ENCODE results near the gene CITED2. TPM values are rescaled to one million over a fixed set of nuclear protein-coding genes. Genes with fewer than 3 reads are reported as not detected.
A peak's percentile ranks its signal among the peaks of the same experiment; 100 is the strongest.

The CITED2 gene
- total RNA-seq, 1 experiment from 2014 or later, result 46.1 TPM

DNA sequence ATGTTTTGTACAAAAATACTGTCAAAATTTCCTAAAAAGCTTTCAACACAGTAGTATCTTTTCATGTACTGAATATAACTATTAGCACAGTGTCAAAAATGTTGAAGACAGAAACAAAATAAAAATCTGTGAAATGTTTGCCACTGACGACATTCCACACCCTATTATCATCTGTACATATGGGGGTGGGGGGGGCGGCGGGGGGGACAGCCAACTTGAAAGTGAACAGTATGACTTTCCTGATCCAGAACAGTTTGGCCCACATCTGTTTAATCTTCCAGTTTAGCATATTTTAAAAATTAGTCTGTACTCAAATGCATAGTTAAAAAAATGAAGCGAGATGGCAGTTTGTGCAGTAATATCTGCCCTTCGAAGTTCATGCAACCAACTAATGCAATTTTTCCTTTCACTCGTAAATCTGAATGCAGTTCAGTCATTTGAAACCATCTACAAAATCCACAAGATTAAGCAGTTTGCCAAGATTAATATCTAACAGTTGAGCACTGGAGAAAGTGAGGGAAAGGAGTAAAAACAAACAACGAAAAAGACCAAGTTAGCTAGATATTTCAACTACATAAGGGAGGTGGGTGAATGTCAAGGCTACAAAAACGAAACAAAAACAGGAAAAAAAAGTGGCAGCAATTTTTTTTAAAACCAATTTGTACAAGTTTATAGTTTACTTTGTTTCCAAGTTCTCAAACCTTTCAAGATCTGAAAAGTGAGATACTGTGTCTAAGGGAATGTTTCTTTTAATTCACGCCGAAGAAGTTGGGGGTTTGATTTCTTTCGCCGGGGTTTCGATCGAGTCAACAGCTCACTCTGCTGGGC, 1.9 kb downstream of the CITED2 start:
- DNase-seq (ENCODE audit: low read depth, low spot score) (no peak), ATAC-seq (no peak)
- no peaks in the 10 kb centered on the region for H3K9me2 ChIP-seq (ENCODE audit: insufficient read depth)
- no peaks in the 10 kb centered on the region for H4K20me1 ChIP-seq (ENCODE audit: insufficient read depth)
- POLR2A ChIA-PET, result no interaction called here
- peak overlapping the region; percentile 92 for H3K4me2 ChIP-seq (ENCODE audit: low read length)
- CTCF ChIA-PET, result interaction anchor here (1.0 kb wide), 1 partner anchor 8 kb away, joined by 4 read pairs; no protein-coding TSS in a partner anchor
- TF ChIP-seq RAD21 (IDR thresholded peaks at IDR 0.05; ENCODE audit: low read depth) (no peak), ZNF274 (IDR thresholded peaks at IDR 0.05; ENCODE audit: low read depth, low read length) (no peak), POLR2AphosphoS5 (IDR thresholded peaks at IDR 0.05; ENCODE audit: low read depth, low read length) (no peak), JUND (IDR thresholded peaks at IDR 0.05) (no peak), ELF1 (IDR thresholded peaks at IDR 0.05; ENCODE audit: borderline replicate concordance, low read depth) (no peak), POLR2A (IDR thresholded peaks at IDR 0.05; ENCODE audit: borderline replicate concordance, extremely low read depth, insufficient read depth, insufficient read length) (no peak), SP1 (IDR thresholded peaks at IDR 0.05; ENCODE audit: low read depth) (no peak), EZH2phosphoT487 (IDR thresholded peaks at IDR 0.05; ENCODE audit: borderline replicate concordance) (no peak), CEBPB (IDR thresholded peaks at IDR 0.05; ENCODE audit: low read depth) (no peak), YY1 (IDR thresholded peaks at IDR 0.05; ENCODE audit: extremely low read depth, insufficient replicate concordance, low read depth, low read length) (no peak), FOSL1 (IDR thresholded peaks at IDR 0.05; ENCODE audit: low read depth) (no peak), ATF3 (IDR thresholded peaks at IDR 0.05) (no peak), TCF7L2 (IDR thresholded peaks at IDR 0.05; ENCODE audit: borderline replicate concordance, extremely low read depth, insufficient read depth, insufficient read length) (no peak), ZFX (IDR thresholded peaks at IDR 0.05) (no peak)
- TF ChIP-seq, protein P1, sequence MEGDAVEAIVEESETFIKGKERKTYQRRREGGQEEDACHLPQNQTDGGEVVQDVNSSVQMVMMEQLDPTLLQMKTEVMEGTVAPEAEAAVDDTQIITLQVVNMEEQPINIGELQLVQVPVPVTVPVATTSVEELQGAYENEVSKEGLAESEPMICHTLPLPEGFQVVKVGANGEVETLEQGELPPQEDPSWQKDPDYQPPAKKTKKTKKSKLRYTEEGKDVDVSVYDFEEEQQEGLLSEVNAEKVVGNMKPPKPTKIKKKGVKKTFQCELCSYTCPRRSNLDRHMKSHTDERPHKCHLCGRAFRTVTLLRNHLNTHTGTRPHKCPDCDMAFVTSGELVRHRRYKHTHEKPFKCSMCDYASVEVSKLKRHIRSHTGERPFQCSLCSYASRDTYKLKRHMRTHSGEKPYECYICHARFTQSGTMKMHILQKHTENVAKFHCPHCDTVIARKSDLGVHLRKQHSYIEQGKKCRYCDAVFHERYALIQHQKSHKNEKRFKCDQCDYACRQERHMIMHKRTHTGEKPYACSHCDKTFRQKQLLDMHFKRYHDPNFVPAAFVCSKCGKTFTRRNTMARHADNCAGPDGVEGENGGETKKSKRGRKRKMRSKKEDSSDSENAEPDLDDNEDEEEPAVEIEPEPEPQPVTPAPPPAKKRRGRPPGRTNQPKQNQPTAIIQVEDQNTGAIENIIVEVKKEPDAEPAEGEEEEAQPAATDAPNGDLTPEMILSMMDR (IDR thresholded peaks at IDR 0.05 in 2 of 3, conservative IDR thresholded peaks at IDR 0.05 in 1 of 3; ENCODE audit: borderline replicate concordance in 1 of 3, insufficient read depth in 1 of 3, low read depth in 2 of 3, low read length in 2 of 3), result no peak
- TF ChIP-seq, protein P2, sequence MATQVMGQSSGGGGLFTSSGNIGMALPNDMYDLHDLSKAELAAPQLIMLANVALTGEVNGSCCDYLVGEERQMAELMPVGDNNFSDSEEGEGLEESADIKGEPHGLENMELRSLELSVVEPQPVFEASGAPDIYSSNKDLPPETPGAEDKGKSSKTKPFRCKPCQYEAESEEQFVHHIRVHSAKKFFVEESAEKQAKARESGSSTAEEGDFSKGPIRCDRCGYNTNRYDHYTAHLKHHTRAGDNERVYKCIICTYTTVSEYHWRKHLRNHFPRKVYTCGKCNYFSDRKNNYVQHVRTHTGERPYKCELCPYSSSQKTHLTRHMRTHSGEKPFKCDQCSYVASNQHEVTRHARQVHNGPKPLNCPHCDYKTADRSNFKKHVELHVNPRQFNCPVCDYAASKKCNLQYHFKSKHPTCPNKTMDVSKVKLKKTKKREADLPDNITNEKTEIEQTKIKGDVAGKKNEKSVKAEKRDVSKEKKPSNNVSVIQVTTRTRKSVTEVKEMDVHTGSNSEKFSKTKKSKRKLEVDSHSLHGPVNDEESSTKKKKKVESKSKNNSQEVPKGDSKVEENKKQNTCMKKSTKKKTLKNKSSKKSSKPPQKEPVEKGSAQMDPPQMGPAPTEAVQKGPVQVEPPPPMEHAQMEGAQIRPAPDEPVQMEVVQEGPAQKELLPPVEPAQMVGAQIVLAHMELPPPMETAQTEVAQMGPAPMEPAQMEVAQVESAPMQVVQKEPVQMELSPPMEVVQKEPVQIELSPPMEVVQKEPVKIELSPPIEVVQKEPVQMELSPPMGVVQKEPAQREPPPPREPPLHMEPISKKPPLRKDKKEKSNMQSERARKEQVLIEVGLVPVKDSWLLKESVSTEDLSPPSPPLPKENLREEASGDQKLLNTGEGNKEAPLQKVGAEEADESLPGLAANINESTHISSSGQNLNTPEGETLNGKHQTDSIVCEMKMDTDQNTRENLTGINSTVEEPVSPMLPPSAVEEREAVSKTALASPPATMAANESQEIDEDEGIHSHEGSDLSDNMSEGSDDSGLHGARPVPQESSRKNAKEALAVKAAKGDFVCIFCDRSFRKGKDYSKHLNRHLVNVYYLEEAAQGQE (IDR thresholded peaks at IDR 0.05; ENCODE audit: low read depth), result no peak
- TF ChIP-seq, protein P3, sequence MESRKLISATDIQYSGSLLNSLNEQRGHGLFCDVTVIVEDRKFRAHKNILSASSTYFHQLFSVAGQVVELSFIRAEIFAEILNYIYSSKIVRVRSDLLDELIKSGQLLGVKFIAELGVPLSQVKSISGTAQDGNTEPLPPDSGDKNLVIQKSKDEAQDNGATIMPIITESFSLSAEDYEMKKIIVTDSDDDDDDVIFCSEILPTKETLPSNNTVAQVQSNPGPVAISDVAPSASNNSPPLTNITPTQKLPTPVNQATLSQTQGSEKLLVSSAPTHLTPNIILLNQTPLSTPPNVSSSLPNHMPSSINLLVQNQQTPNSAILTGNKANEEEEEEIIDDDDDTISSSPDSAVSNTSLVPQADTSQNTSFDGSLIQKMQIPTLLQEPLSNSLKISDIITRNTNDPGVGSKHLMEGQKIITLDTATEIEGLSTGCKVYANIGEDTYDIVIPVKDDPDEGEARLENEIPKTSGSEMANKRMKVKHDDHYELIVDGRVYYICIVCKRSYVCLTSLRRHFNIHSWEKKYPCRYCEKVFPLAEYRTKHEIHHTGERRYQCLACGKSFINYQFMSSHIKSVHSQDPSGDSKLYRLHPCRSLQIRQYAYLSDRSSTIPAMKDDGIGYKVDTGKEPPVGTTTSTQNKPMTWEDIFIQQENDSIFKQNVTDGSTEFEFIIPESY (IDR thresholded peaks at IDR 0.05; ENCODE audit: extremely low read depth, insufficient replicate concordance, low read length), result no peak
- peak overlapping the region; percentile 88 for H3K27ac ChIP-seq (ENCODE audit: low read depth, low read length)
- H3K36me3 ChIP-seq (ENCODE audit: control insufficient read depth in 1 of 2, insufficient read depth in 2 of 2, low read length in 2 of 2), result peaks cover 7 to 8% of the 10 kb centered on the region in 2 experiments; a peak in 1 of 4 replicates
- intact Hi-C loops (cut with micrococcal nuclease), result loop anchor here (5.0 to 10.0 kb wide), 3 partner anchors 212 to 732 kb away; no protein-coding TSS in a partner anchor
- peak overlapping the region; percentile 94 to 96 for H3K4me3 ChIP-seq (replicated peaks in 1 of 2; ENCODE audit: low read depth in 1 of 2, low read length in 2 of 2)
- RAD21 ChIA-PET (ENCODE audit: low non-redundant PET in 1 of 2, low total read pairs in 2 of 2, uncharacterized antibody in 2 of 2, unreplicated experiment in 2 of 2), result interaction anchor here in 1 of 2 experiments (0.6 to 2.1 kb wide), 2 partner anchors 316 to 511 kb away, joined by 3 to 5 read pairs; no protein-coding TSS in a partner anchor
- H2AFZ ChIP-seq (ENCODE audit: low read depth, low read length, poor library complexity, severe bottlenecking), result no peak overlapping the region
- H3K9ac ChIP-seq (ENCODE audit: low read length), result peak overlapping the region; percentile 92
- no peaks in the 10 kb centered on the region for H3K9me3 ChIP-seq (ENCODE audit: control insufficient read depth in 1 of 2, insufficient read depth in 1 of 2, low read depth in 1 of 2, low read length in 2 of 2)
- peaks cover 18 to 44% of the 10 kb centered on the region in 2 experiments for H3K4me1 ChIP-seq (ENCODE audit: control insufficient read depth in 1 of 2, insufficient read depth in 2 of 2, low read length in 2 of 2)
- no peaks in the 10 kb centered on the region for H3K27me3 ChIP-seq (ENCODE audit: insufficient read depth, low read length)
- H3K79me2 ChIP-seq (ENCODE audit: insufficient read depth, low read length), result peaks cover 27% of the 10 kb centered on the region
- BruUV-seq (replicated peaks), result no TSS peak

Data from HCT116 (cell line).